ENCODE measurements around the gene HBS1L.

GRCh38 chr6:135086414-135086764, 31.8 kb upstream of the HBS1L start:
- TF ChIP-seq, protein P1, sequence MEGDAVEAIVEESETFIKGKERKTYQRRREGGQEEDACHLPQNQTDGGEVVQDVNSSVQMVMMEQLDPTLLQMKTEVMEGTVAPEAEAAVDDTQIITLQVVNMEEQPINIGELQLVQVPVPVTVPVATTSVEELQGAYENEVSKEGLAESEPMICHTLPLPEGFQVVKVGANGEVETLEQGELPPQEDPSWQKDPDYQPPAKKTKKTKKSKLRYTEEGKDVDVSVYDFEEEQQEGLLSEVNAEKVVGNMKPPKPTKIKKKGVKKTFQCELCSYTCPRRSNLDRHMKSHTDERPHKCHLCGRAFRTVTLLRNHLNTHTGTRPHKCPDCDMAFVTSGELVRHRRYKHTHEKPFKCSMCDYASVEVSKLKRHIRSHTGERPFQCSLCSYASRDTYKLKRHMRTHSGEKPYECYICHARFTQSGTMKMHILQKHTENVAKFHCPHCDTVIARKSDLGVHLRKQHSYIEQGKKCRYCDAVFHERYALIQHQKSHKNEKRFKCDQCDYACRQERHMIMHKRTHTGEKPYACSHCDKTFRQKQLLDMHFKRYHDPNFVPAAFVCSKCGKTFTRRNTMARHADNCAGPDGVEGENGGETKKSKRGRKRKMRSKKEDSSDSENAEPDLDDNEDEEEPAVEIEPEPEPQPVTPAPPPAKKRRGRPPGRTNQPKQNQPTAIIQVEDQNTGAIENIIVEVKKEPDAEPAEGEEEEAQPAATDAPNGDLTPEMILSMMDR (IDR thresholded peaks at IDR 0.05), result no peak
- no peak for TF ChIP-seq POLR2AphosphoS5 (IDR thresholded peaks at IDR 0.05; ENCODE audit: insufficient read depth in 1 of 2, low read depth in 1 of 2)
- TF ChIP-seq POLR2A (IDR thresholded peaks at IDR 0.05), result no peak
